Peyer's patch (tissue), 4 donors: ENCODE measurements around the gene KLF11.

Experiments used
- CTCF ChIP-seq, 6 experiments: fragments of 450-650 bp in 4 of 6; fragments of 200-600 bp in 2 of 6; sonication (generic) in 1 of 6; IDR thresholded peaks; one replicate each; pipeline ENCODE4 v1.5.1; 2017 to 2019; ENCODE audit warnings: antibody characterized with exemption in 6 of 6, mild to moderate bottlenecking in 3 of 6, moderate library complexity in 1 of 6
- POLR2A ChIP-seq, 2 donors: fragments of 450-650 bp; IDR thresholded peaks; one replicate each; pipeline ENCODE4 v1.5.1; 2017; ENCODE audit warnings: antibody characterized with exemption in 2 of 2, mild to moderate bottlenecking in 2 of 2, moderate library complexity in 2 of 2

DNA sequence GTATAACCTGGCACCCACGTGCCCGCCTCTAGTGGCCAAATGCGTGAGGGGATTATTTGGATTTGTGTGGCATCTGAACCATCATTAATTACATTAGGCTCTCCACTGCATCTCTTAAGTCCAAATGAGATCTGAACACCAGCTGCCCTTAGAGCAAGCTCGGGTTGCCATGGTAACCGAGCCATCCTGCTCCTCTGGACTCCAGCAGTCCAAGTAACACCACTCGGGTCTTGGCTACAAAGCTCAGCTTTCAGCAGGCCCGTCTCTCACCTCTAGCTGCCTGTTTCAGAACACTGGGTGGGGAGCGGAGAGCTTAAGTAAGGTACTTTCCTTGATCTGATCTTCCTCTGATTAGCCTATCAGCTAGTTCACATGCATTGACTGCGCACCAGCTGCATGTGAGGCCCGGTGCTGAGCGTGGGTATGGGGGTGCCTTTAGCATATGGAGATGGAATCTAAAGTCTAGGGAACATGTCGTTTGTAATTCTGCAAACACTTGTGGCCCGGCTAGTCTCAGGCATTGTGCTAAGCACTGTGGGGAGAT, 51.0 kb downstream of the KLF11 start:
- no peak for TF ChIP-seq POLR2A (IDR thresholded peaks at IDR 0.05)
- TF ChIP-seq CTCF (IDR thresholded peaks at IDR 0.05): no peak
